Large intestine (tissue), 3 donors: Measurements from ENCODE around the gene HDAC4. TPM values are rescaled to one million over a fixed set of nuclear protein-coding genes. Genes with fewer than 3 reads are reported as not detected.

ENCODE experiments used
- DNase-seq, 2 donors: peaks; one replicate each; pipeline versions ENCODE4 v3.0.0 to v3.0.0-alpha.2; 2013
- H3K27ac ChIP-seq: one replicate; pipeline ENCODE4 v1.5.1; 2013; ENCODE audit warnings: low read length
- H3K27me3 ChIP-seq: 2 replicates; pipeline ENCODE4 v1.6.1; 2013; ENCODE audit warnings: low read length; ENCODE audit not compliant: control insufficient read depth, insufficient read depth
- H3K36me3 ChIP-seq: 2 replicates; pipeline ENCODE4 v1.6.1; 2013; ENCODE audit warnings: low read length; ENCODE audit not compliant: control insufficient read depth, insufficient read depth
- H3K4me1 ChIP-seq: one replicate; pipeline ENCODE4 v1.6.1; 2013; ENCODE audit warnings: low read length; ENCODE audit not compliant: control insufficient read depth, insufficient read depth
- H3K4me3 ChIP-seq: one replicate; pipeline ENCODE4 v1.5.1; 2013; ENCODE audit warnings: low read length
- H3K9me3 ChIP-seq: one replicate; pipeline ENCODE4 v1.6.1; 2013; ENCODE audit warnings: mild to moderate bottlenecking, low read depth, low read length, moderate library complexity; ENCODE audit not compliant: control insufficient read depth
- WGBS: methylation state at CpG from one replicate; pipeline ENCODE4 v1.1.5; 2013; ENCODE audit warnings: low lambda C conversion rate; ENCODE audit not compliant: insufficient coverage; 5-methylcytosine and 5-hydroxymethylcytosine counted together
- polyA plus RNA-seq: library from polyadenylated mRNA; unstranded; fragments of 120-200 nt; gene quantifications from one replicate; pipeline ENCODE4 v1.2.1, GENCODE V29; 2013

HDAC4 gene
- polyA plus RNA-seq, 1 donor, result 10.7 TPM

GRCh38 chr2:239064891-239065290 lies 335.9 kb downstream of the HDAC4 start:
- no CpG with 5 or more reads among the region's 21 CpGs for WGBS
- H3K9me3 ChIP-seq, result no peaks in the 10 kb centered on the region
- H3K36me3 ChIP-seq, result peaks cover 47% of the 10 kb centered on the region
- H3K4me1 ChIP-seq, result no peaks in the 10 kb centered on the region
- H3K4me3 ChIP-seq, result no peak overlapping the region
- H3K27ac ChIP-seq, result no peak overlapping the region
- no peak for DNase-seq
- H3K27me3 ChIP-seq, result no peaks in the 10 kb centered on the region

- WGBS, result no CpG with 5 or more reads among the region's 12 CpGs
- no peaks in the 10 kb centered on the region for H3K27me3 ChIP-seq
- DNase-seq, result no peak
- H3K9me3 ChIP-seq, result no peaks in the 10 kb centered on the region
- no peak overlapping the region for H3K4me3 ChIP-seq
- no peak overlapping the region for H3K27ac ChIP-seq
- H3K4me1 ChIP-seq, result no peaks in the 10 kb centered on the region
- peaks cover 47% of the 10 kb centered on the region for H3K36me3 ChIP-seq
Measured at GRCh38 chr2:239064253-239064652, 336.6 kb downstream of the HDAC4 start.

- no peak overlapping the region for H3K27ac ChIP-seq
- no peaks in the 10 kb centered on the region for H3K4me1 ChIP-seq
- H3K27me3 ChIP-seq, result no peaks in the 10 kb centered on the region
- peaks cover 41% of the 10 kb centered on the region for H3K36me3 ChIP-seq
- H3K9me3 ChIP-seq, result peaks cover 5% of the 10 kb centered on the region
- no peak overlapping the region for H3K4me3 ChIP-seq
- WGBS, result no CpG with 5 or more reads among the region's 14 CpGs
- no peak for DNase-seq
Measured at GRCh38 chr2:239062743-239063142, 338.1 kb downstream of the HDAC4 start.

GRCh38 chr2:239061824-239062570 lies 338.8 kb downstream of the HDAC4 start:
- H3K9me3 ChIP-seq, result peaks cover 5% of the 10 kb centered on the region
- 83% methylated on average over 1 of the region's 30 CpGs for WGBS
- no peaks in the 10 kb centered on the region for H3K4me1 ChIP-seq
- no peak overlapping the region for H3K27ac ChIP-seq
- no peak overlapping the region for H3K4me3 ChIP-seq
- H3K36me3 ChIP-seq, result peaks cover 39% of the 10 kb centered on the region
- H3K27me3 ChIP-seq, result no peaks in the 10 kb centered on the region
- DNase-seq, result no peak

- Histone ChIP-seq H3K27ac (no peak overlapping the region), H3K9me3 (peaks cover 5% of the 10 kb centered on the region), H3K4me3 (no peak overlapping the region), H3K4me1 (no peaks in the 10 kb centered on the region), H3K27me3 (no peaks in the 10 kb centered on the region), H3K36me3 (peaks cover 31% of the 10 kb centered on the region)
- DNase-seq, result no peak
- WGBS, result no CpG with 5 or more reads among the region's 12 CpGs
Measured at GRCh38 chr2:239061121-239061666, 339.6 kb downstream of the HDAC4 start.

- Histone ChIP-seq H3K27ac (no peak overlapping the region), H3K36me3 (peaks cover 30% of the 10 kb centered on the region)
Measured at GRCh38 chr2:239060676-239061075, 340.1 kb downstream of the HDAC4 start.

GRCh38 chr2:239059854-239060253 lies 341.0 kb downstream of the HDAC4 start:
- no CpG with 5 or more reads among the region's 12 CpGs for WGBS
- H3K9me3 ChIP-seq, result peaks cover 5% of the 10 kb centered on the region
- no peaks in the 10 kb centered on the region for H3K4me1 ChIP-seq
- DNase-seq, result no peak
- no peak overlapping the region for H3K4me3 ChIP-seq
- H3K36me3 ChIP-seq, result peaks cover 24% of the 10 kb centered on the region
- no peaks in the 10 kb centered on the region for H3K27me3 ChIP-seq
- no peak overlapping the region for H3K27ac ChIP-seq

More at GRCh38 chr2:239060676-239061075, 340.1 kb downstream of the HDAC4 start:
- no peaks in the 10 kb centered on the region for H3K4me1 ChIP-seq
- H3K4me3 ChIP-seq, result no peak overlapping the region
- WGBS, result no CpG with 5 or more reads among the region's 21 CpGs
- peaks cover 5% of the 10 kb centered on the region for H3K9me3 ChIP-seq
- no peaks in the 10 kb centered on the region for H3K27me3 ChIP-seq
- DNase-seq, result no peak

- 95% methylated on average over 4 of the region's 8 CpGs for WGBS
- Histone ChIP-seq H3K9me3 (peaks cover 5% of the 10 kb centered on the region), H3K27me3 (no peaks in the 10 kb centered on the region), H3K36me3 (peaks cover 24% of the 10 kb centered on the region), H3K27ac (no peak overlapping the region), H3K4me3 (no peak overlapping the region), H3K4me1 (no peaks in the 10 kb centered on the region)
- no peak for DNase-seq
Measured at GRCh38 chr2:239058766-239059165, 342.1 kb downstream of the HDAC4 start.

GRCh38 chr2:239057533-239057932 lies 343.3 kb downstream of the HDAC4 start:
- H3K4me3 ChIP-seq, result no peak overlapping the region
- H3K36me3 ChIP-seq, result peaks cover 34% of the 10 kb centered on the region
- WGBS, result no CpG with 5 or more reads among the region's 2 CpGs

GRCh38 chr2:239056611-239057010 lies 344.2 kb downstream of the HDAC4 start:
- 100% methylated on average over 1 of the region's 10 CpGs for WGBS
- peaks cover 38% of the 10 kb centered on the region for H3K36me3 ChIP-seq

More at GRCh38 chr2:239057533-239057932, 343.3 kb downstream of the HDAC4 start:
- H3K4me1 ChIP-seq, result no peaks in the 10 kb centered on the region
- H3K27me3 ChIP-seq, result no peaks in the 10 kb centered on the region
- no peak for DNase-seq
- H3K9me3 ChIP-seq, result peaks cover 5% of the 10 kb centered on the region
- H3K27ac ChIP-seq, result no peak overlapping the region

More at GRCh38 chr2:239056611-239057010, 344.2 kb downstream of the HDAC4 start:
- H3K27ac ChIP-seq, result no peak overlapping the region
- H3K4me1 ChIP-seq, result no peaks in the 10 kb centered on the region
- H3K4me3 ChIP-seq, result no peak overlapping the region
- H3K27me3 ChIP-seq, result no peaks in the 10 kb centered on the region
- DNase-seq, result no peak
- peaks cover 5% of the 10 kb centered on the region for H3K9me3 ChIP-seq
